Adipose tissue (tissue), 3 donors: ENCODE results near the gene SLC19A2. TPM values are rescaled to one million over a fixed set of nuclear protein-coding genes. Genes with fewer than 3 reads are reported as not detected.
"Not testable (repeated sequence)": the region's sequence is repeated elsewhere in the genome, so short reads cannot be mapped to it uniquely, and the experiment has no call there.

ENCODE experiments used
- H3K27ac ChIP-seq: one replicate; pipeline ENCODE4 v1.5.1; 2013; ENCODE audit warnings: low read depth, low read length
- WGBS, 3 donors: extraction: QIAGEN DNeasy Blood & Tissue Kit; methylation state at CpG; one replicate each; pipeline ENCODE4 v1.1.7; 2013; 5-methylcytosine and 5-hydroxymethylcytosine counted together
- polyA plus RNA-seq, 3 donors: library from polyadenylated mRNA; stranded (reverse); fragments of 200-250 nt; gene quantifications; one replicate each; pipeline ENCODE4 v1.2.3, GENCODE V29; 2013
- donor health status: healthy with polysubstance abuse.
- donor health status: Bipolar disorder and iron deficiency.
- donor health status: healthy.

Gene SLC19A2
- polyA plus RNA-seq, 3 donors = 9.7 to 39.3 (median 30.3) TPM

DNA sequence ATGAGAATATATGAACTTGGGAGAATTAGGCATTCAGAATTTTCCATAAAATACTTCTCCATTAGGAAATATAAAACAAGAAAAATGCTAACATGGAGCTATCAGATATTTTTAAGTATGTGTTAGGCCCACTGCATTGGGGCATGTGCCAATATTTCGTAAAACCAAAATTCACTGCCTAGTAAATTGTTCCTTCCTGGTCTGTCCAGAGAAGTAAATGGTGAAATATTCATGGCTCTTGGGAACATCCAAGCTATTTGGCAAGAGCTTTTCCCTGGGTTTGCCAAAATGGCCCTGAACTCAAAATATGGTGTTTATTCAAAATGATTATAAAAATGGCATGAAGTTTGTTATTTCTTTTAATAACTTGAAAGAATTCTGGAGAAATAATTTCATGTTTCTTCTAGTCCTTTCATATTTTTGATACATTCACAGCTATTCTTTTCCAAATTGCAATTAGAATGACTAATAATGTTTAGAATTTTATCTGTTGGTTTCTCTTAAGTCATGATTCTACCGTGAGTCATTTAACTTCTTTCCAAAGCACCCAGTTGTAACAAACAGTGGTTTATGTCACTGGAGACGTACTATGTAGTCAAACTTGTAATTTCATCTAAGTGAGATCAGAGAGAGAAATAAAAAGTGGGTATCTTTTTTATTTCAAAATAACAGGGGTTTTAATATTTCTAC is 25.7 kb upstream of the SLC19A2 start:
- 42 to 76% (median 44%) methylated on average over 3 of the region's 3 CpGs for WGBS, 3 donors

GRCh38 chr1:169510060-169510459 is 24.3 kb upstream of the SLC19A2 start:
- no peak overlapping the region for H3K27ac ChIP-seq
- WGBS, 3 donors = 81 to 84% (median 81%) methylated on average over 4 of the region's 4 CpGs

More for the DNA sequence above, 25.7 kb upstream of the SLC19A2 start:
- no peak overlapping the region for H3K27ac ChIP-seq

DNA sequence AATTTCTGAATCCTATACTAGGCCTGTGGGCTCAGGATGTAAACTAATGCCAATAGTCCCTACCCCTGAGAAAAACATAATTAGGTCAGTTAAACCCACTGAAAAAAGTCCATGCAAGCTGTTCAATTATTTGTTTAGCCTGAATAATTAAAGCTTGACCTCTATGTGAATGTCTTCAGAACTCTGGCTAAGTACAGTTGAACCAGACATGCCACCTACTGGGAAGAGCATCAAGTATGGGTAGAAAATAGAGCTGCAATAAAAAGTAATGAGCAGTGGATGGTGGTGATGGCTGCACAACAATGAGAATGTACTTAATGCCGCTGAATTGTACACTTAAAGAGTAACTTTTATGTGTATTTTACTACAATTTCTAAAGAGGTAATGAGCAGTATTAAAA is 23.6 kb upstream of the SLC19A2 start:
- H3K27ac ChIP-seq = no peak overlapping the region
- WGBS, 3 donors = 86 to 99% (median 86%) methylated on average over 1 of the region's 1 CpG

- 6 to 23% (median 18%) methylated on average over 3 of the region's 3 CpGs for WGBS, 3 donors
- H3K27ac ChIP-seq = no peak overlapping the region
Observed at GRCh38 chr1:169508432-169509338, 22.9 kb upstream of the SLC19A2 start.

- WGBS, 3 donors = 20 to 80% (median 78%) methylated on average over 2 of the region's 2 CpGs
- no peak overlapping the region for H3K27ac ChIP-seq
Observed at GRCh38 chr1:169507413-169507812, 21.7 kb upstream of the SLC19A2 start.

- 95 to 98% (median 97%) methylated on average over 2 of the region's 2 CpGs for WGBS, 3 donors
- not testable (repeated sequence) for H3K27ac ChIP-seq
Observed at GRCh38 chr1:169503601-169504000, 17.9 kb upstream of the SLC19A2 start.

- H3K27ac ChIP-seq = no peak overlapping the region
Observed at GRCh38 chr1:169499807-169500206, 14.1 kb upstream of the SLC19A2 start.

GRCh38 chr1:169497317-169497716 is 11.6 kb upstream of the SLC19A2 start:
- H3K27ac ChIP-seq = no peak overlapping the region
- 95 to 98% (median 98%) methylated on average over 2 of the region's 2 CpGs for WGBS, 3 donors

DNA sequence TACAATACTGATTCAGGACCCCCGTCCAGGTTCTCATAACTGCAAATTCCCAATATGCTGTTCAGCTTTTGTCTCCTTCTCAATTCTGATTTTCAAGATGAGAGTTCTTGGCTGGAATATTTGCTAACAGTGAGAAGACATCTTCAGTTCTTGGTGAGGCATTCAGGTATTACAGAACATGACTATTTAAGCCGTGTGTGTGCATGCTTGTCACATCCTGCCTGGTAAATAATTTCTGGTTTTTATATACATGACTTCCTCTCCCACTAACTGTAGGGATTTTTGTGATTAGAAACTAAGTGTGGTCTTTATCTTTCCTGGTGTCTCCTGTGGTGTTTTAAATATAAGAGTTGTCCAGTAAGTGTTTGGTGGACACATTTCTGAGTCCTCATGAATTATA is 10.2 kb upstream of the SLC19A2 start:
- WGBS, 3 donors = 52 to 62% (median 61%) methylated on average over 2 of the region's 2 CpGs
- H3K27ac ChIP-seq = no peak overlapping the region

DNA sequence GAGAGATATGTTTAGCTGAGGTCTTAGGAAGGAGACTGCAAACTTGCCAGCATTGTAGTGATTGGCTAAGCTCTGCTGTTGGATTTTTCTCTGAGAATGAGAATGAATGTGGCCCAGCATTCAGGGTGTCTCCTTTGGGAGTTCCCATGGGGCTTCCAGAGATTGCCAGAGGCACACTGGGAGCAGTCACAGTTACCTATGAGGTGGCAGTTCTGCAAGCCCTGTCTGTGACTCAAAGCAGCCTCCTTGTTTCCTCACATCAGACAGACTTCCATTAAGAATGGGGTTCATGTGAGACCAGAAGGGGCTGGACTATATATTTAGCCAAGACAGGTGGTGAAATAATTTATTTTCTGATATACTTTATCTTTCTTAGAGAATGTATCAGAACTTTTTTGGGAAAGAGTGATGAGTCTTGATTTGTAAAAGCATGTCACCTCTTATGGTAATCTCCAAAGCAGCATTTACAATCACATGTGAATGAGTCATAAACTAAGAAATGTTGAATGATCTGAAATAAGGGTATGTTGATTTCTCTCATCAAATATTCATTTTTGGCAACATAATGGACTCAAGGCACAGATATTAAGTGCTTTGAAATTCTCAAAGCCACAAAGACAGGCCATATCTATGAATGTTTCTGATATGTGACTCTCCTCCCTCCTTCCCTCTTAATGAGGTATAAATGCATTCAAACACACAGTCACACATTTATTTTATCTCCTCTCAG is 9.5 kb upstream of the SLC19A2 start:
- no peak overlapping the region for H3K27ac ChIP-seq

- 93 to 98% (median 97%) methylated on average over 3 of the region's 3 CpGs for WGBS, 3 donors
- no peak overlapping the region for H3K27ac ChIP-seq
Observed at GRCh38 chr1:169494343-169494742, 8.6 kb upstream of the SLC19A2 start.

GRCh38 chr1:169493251-169493650 is 7.5 kb upstream of the SLC19A2 start:
- 83 to 90% (median 84%) methylated on average over 1 of the region's 1 CpG for WGBS, 3 donors
- H3K27ac ChIP-seq = no peak overlapping the region

GRCh38 chr1:169491845-169492281 is 6.1 kb upstream of the SLC19A2 start:
- WGBS, 3 donors = 87 to 89% (median 89%) methylated on average over 3 of the region's 3 CpGs

GRCh38 chr1:169488157-169488556 is 2.4 kb upstream of the SLC19A2 start:
- WGBS, 3 donors = 50 to 81% (median 73%) methylated on average over 4 of the region's 4 CpGs
- H3K27ac ChIP-seq = no peak overlapping the region

More at GRCh38 chr1:169491845-169492281, 6.1 kb upstream of the SLC19A2 start:
- H3K27ac ChIP-seq = no peak overlapping the region

DNA sequence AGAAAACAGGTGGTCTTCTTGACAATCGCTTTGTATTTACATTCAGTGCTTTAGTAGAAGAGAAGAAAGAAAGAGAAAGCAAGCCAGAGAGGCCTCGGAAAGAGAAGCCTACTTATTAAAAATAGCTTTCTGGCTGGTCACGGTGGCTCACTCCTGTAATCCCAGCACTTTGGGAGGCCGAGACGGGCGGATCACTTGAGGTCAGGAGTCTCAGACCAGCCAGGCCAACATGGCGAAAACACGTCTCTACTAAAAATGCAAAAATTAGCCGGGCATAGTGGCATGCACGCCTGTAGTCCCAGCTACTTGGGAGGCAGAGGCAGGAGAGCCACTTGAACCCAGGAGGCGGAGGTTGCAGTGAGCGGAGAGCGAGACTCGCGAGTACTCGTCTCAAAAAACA is 1.8 kb upstream of the SLC19A2 start:
- H3K27ac ChIP-seq = no peak overlapping the region
- WGBS, 3 donors = 74 to 94% (median 93%) methylated on average over 16 of the region's 16 CpGs

DNA sequence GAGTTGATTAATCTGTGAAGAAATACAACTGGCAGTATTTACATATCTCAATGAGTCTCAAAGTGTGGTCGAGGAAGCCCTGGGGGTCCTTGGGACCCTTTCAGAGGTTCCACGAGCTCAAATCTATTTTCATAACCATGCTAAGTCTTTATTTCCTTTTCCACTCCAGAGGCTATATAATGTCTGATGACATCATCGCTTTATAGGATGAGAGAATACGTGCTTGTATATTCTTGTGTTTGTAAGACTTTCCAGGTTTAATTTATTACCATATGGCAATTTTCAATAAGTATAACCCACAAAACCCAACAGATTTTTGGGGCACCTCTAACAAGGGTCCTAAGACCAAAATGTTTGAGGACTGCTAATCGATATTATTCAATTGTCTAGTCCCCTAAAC is 1.4 kb upstream of the SLC19A2 start:
- 61 to 90% (median 84%) methylated on average over 5 of the region's 5 CpGs for WGBS, 3 donors
- H3K27ac ChIP-seq = no peak overlapping the region

GRCh38 chr1:169486281-169487051 is 722 bp upstream of the SLC19A2 start:
- 1 to 4% (median 3%) methylated on average over 14 of the region's 14 CpGs for WGBS, 3 donors
- H3K27ac ChIP-seq = peak overlapping the region; percentile 94

GRCh38 chr1:169484683-169485430 is 887 bp downstream of the SLC19A2 start:
- H3K27ac ChIP-seq = peak overlapping the region; percentile 94
- 6 to 16% (median 15%) methylated on average over 15 of the region's 15 CpGs for WGBS, 3 donors
